ENCODE results near the gene TRAF4.

Gene TRAF4

GRCh38 chr17:28743243-28744103 is at the start of gene TRAF4:
TSS of gene TRAF4 (plus strand) at chr17:28744011. CDS start at chr17:28744113, 102 bp downstream.
- peak; percentile 82 for DNase-seq

- no peak for DNase-seq
Measured at GRCh38 chr17:28698253-28698941, 45.4 kb upstream of the TRAF4 start.

GRCh38 chr17:28700278-28700677 is 43.5 kb upstream of the TRAF4 start:
- DNase-seq: no peak

GRCh38 chr17:28700830-28701492 is 42.9 kb upstream of the TRAF4 start:
- no peak for DNase-seq

- DNase-seq: peak; percentile 78
Measured at GRCh38 chr17:28702026-28702751, 41.6 kb upstream of the TRAF4 start.

- DNase-seq: no peak
Measured at GRCh38 chr17:28702752-28703150, 41.1 kb upstream of the TRAF4 start.

GRCh38 chr17:28703552-28704218 is 40.1 kb upstream of the TRAF4 start:
- no peak for DNase-seq

- no peak for DNase-seq
Measured at GRCh38 chr17:28704219-28704858, 39.5 kb upstream of the TRAF4 start.

GRCh38 chr17:28705074-28705659 is 38.6 kb upstream of the TRAF4 start:
- no peak for DNase-seq

GRCh38 chr17:28705728-28706334 is 38.0 kb upstream of the TRAF4 start:
- DNase-seq: no peak

- DNase-seq: no peak
Measured at GRCh38 chr17:28706471-28707338, 37.1 kb upstream of the TRAF4 start.

- no peak for DNase-seq
Measured at GRCh38 chr17:28707339-28707720, 36.5 kb upstream of the TRAF4 start.

GRCh38 chr17:28710861-28711722 is 32.7 kb upstream of the TRAF4 start:
- DNase-seq: peak; percentile 90

- no peak for DNase-seq
Measured at GRCh38 chr17:28711723-28712031, 32.1 kb upstream of the TRAF4 start, which contains the start of gene PROCA1. TSS of gene PROCA1 (minus strand) at chr17:28711888. CDS start at chr17:28711660, 228 bp downstream.

GRCh38 chr17:28712032-28712704 is 31.6 kb upstream of the TRAF4 start:
- DNase-seq: peak; percentile 6

- no peak for DNase-seq
Measured at GRCh38 chr17:28712705-28713415, 31.0 kb upstream of the TRAF4 start.

GRCh38 chr17:28714281-28714680 is 29.5 kb upstream of the TRAF4 start:
- DNase-seq: no peak

- DNase-seq: no peak
Measured at GRCh38 chr17:28715217-28715616, 28.6 kb upstream of the TRAF4 start.
